ENCODE results near the gene DHX29.

- no peak for TF ChIP-seq POLR2A (IDR thresholded peaks at IDR 0.05; ENCODE audit: low read depth, low read length)
- no peak for TF ChIP-seq POLR2AphosphoS5 (IDR thresholded peaks at IDR 0.05; ENCODE audit: low read depth, low read length)
- no peak for TF ChIP-seq POU2F2 (IDR thresholded peaks at IDR 0.05; ENCODE audit: low read depth, low read length)
- no peak for TF ChIP-seq TAF1 (IDR thresholded peaks at IDR 0.05; ENCODE audit: low read depth, low read length)
Observed at GRCh38 chr5:55316837-55317236, 9.3 kb upstream of the DHX29 start.

All from GM12891 (cell line).